A549 (cell line): ENCODE data around the gene CREBZF. TPM values are rescaled to one million over a fixed set of nuclear protein-coding genes. Genes with fewer than 3 reads are reported as not detected.

Source experiments
- ATAC-seq, 2 experiments: fragments of 200-7000 bp in 1 of 2; fragments of >200 bp in 1 of 2; cut with Nextera tagmentation in 1 of 2; cut with Tn5 transposase in 1 of 2; 3 replicates each; pipeline versions ENCODE4 v1.8.0 to v1.9.1; 2018 to 2020; ENCODE audit warnings: mild to moderate bottlenecking in 1 of 2, moderate library complexity in 1 of 2
- CTCF ChIA-PET: fragments of 300-600 bp; sonication (Branson Sonifier 250); formaldehyde crosslinking; extraction: SDS; loops from one replicate; lab custom pipeline; 2021; ENCODE audit warnings: antibody characterized with exemption, inconsistent platforms; lab: Yijun Ruan, JAX
- POLR2A ChIA-PET: fragments of 350-600 bp; formaldehyde crosslinking; extraction: SDS; loops from one replicate; lab custom pipeline; 2021; ENCODE audit warnings: antibody characterized with exemption, inconsistent platforms; lab: Yijun Ruan, JAX
- DNase-seq, 2 experiments: peaks; one replicate each; pipeline versions ENCODE4 v3.0.0 to v3.0.0-alpha.2; 2011 to 2016; ENCODE audit warnings: low read depth in 1 of 2, low spot score in 1 of 2
- FAIRE-seq: peaks from 2 replicates; lab custom pipeline; 2011; peaks lifted over from hg19 to GRCh38; lab: Jason Lieb, UNC
- H3K27ac ChIP-seq, 2 experiments: fragments of >200 bp; sonication (Bioruptor Twin); formaldehyde crosslinking; 3 replicates each; pipeline ENCODE4 v1.5.1; 2016 to 2017
- H3K4me1 ChIP-seq: fragments of >200 bp; sonication (Bioruptor Twin); formaldehyde crosslinking; 3 replicates; pipeline ENCODE4 v1.6.1; 2016
- H3K4me2 ChIP-seq: fragments of >200 bp; sonication (Bioruptor Twin); formaldehyde crosslinking; 3 replicates; pipeline ENCODE4 v1.6.1; 2016
- H3K4me3 ChIP-seq: fragments of >200 bp; sonication (Bioruptor Twin); formaldehyde crosslinking; 3 replicates; pipeline ENCODE4 v1.5.1; 2016
- H3K9me3 ChIP-seq: fragments of >200 bp; sonication (Bioruptor Twin); formaldehyde crosslinking; 3 replicates; pipeline ENCODE4 v1.6.1; 2016
- BHLHE40 ChIP-seq: IDR thresholded peaks from 2 replicates; pipeline ENCODE4 v1.6.1; 2012; ENCODE audit warnings: low read depth, low read length, inconsistent platforms
- CBX2 ChIP-seq: fragments of 200-600 bp; sonication (generic); IDR thresholded peaks from 2 replicates; pipeline ENCODE4 v1.6.1; 2016; ENCODE audit warnings: low read depth, mild to moderate bottlenecking, borderline replicate concordance
- CBX8 ChIP-seq: fragments of 200-600 bp; sonication (generic); IDR thresholded peaks from 2 replicates; pipeline ENCODE4 v1.6.1; 2016
- CTCF ChIP-seq: fragments of >200 bp; sonication (Bioruptor Twin); formaldehyde crosslinking; IDR thresholded peaks from 3 replicates; pipeline ENCODE4 v1.5.1; 2016
- EHMT2 ChIP-seq: fragments of 200-600 bp; sonication (generic); IDR thresholded peaks from 2 replicates; pipeline ENCODE4 v1.6.1; 2016; ENCODE audit warnings: antibody characterized with exemption, low read depth, mild to moderate bottlenecking, moderate library complexity
- ESRRA ChIP-seq: fragments of 150-350 bp; IDR thresholded peaks from 2 replicates; pipeline ENCODE4 v1.6.1; 2014; ENCODE audit warnings: mild to moderate bottlenecking, low read length, borderline replicate concordance
- HEYL ChIP-seq: fragments of 250-450 bp; sonication (Bioruptor Pico); IDR thresholded peaks from 2 replicates; pipeline ENCODE4 v1.8.0; 2021; ENCODE audit warnings: mild to moderate bottlenecking, moderate library complexity
- NR3C1 ChIP-seq: fragments of >200 bp; sonication (Bioruptor Twin); formaldehyde crosslinking; IDR thresholded peaks from 3 replicates; pipeline ENCODE4 v1.6.1; 2017
- PHF8 ChIP-seq: fragments of 200-600 bp; sonication (generic); IDR thresholded peaks from 2 replicates; pipeline ENCODE4 v1.6.1; 2016; ENCODE audit warnings: low read depth, mild to moderate bottlenecking, antibody characterized with exemption, moderate library complexity, borderline replicate concordance
- POLR2AphosphoS2 ChIP-seq: conservative IDR thresholded peaks from 2 replicates; pipeline ENCODE4 v1.6.1; 2012; ENCODE audit warnings: low read length, improper control_type of control experiment, inconsistent platforms
- RAD21 ChIP-seq, 2 experiments: fragments of >200 bp in 1 of 2; sonication (Bioruptor Twin) in 1 of 2; formaldehyde crosslinking in 1 of 2; IDR thresholded peaks in 1 of 2; conservative IDR thresholded peaks in 1 of 2; 2 replicates in 1 of 2; 3 replicates in 1 of 2; pipeline ENCODE4 v1.6.1; 2012 to 2018; ENCODE audit warnings: inconsistent platforms in 1 of 2
- RARB ChIP-seq: fragments of 250-450 bp; sonication (Bioruptor Pico); IDR thresholded peaks from 2 replicates; pipeline ENCODE4 v1.8.0; 2021; ENCODE audit warnings: mild to moderate bottlenecking, moderate library complexity
- RFX5 ChIP-seq: fragments of 450-650 bp; IDR thresholded peaks from 2 replicates; pipeline ENCODE4 v1.7.1; 2014; ENCODE audit warnings: antibody characterized with exemption, mild to moderate bottlenecking, moderate library complexity
- SMC3 ChIP-seq: fragments of >200 bp; sonication (Bioruptor Twin); formaldehyde crosslinking; IDR thresholded peaks from 3 replicates; pipeline ENCODE4 v1.6.1; 2018; ENCODE audit warnings: inconsistent platforms
- TFCP2L1 ChIP-seq: fragments of 250-450 bp; sonication (Bioruptor Pico); IDR thresholded peaks from 2 replicates; pipeline ENCODE4 v1.5.0; 2021; ENCODE audit warnings: mild to moderate bottlenecking
- TP53 ChIP-seq: fragments of 250-450 bp; sonication (Bioruptor Pico); IDR thresholded peaks from 2 replicates; pipeline ENCODE4 v1.5.0; 2021; ENCODE audit warnings: mild to moderate bottlenecking, moderate library complexity
- ZSCAN20 ChIP-seq: fragments of 250-450 bp; sonication (Bioruptor Pico); IDR thresholded peaks from 2 replicates; pipeline ENCODE4 v1.8.0; 2022; ENCODE audit warnings: mild to moderate bottlenecking, moderate library complexity
- WGBS: methylation state at CpG from one replicate; pipeline ENCODE4 v1.1.6; 2017; ENCODE audit errors: missing lambda C conversion rate; 5-methylcytosine and 5-hydroxymethylcytosine counted together
- polyA plus RNA-seq, 4 experiments: library from polyadenylated mRNA; depleted of rRNA in 3 of 4; stranded (reverse); fragments of >200 nt; fragmentation: RNase III in 1 of 4; extraction: RNeasy Plus Mini Kit Qiagen cat#74134 plus additional on column Dnase treatment in 1 of 4; gene quantifications; 2 replicates in 3 of 4; 3 replicates in 1 of 4; pipeline ENCODE4 v1.2.3, GENCODE V29; 2011 to 2017

CREBZF gene
- polyA plus RNA-seq, 2 of the 4 experiments (the other 2 are of a cell fraction) = 57.8 to 61.8 TPM

- WGBS = 58% methylated on average over 1 of the region's 1 CpG
- DNase-seq (no peak), ATAC-seq (no peak), FAIRE-seq (no peak)
- no peak for TF ChIP-seq ESRRA
- no peak for TF ChIP-seq HEYL (CRISPR knock-in tag)
- no peak for TF ChIP-seq POLR2AphosphoS2
- no peak for TF ChIP-seq TFCP2L1 (CRISPR knock-in tag)
- TF ChIP-seq TP53 (CRISPR knock-in tag) = no peak
- TF ChIP-seq CBX8 = no peak
- no peak for TF ChIP-seq PHF8
- TF ChIP-seq RFX5 = no peak
- TF ChIP-seq EHMT2 = no peak
- POLR2A ChIA-PET = no interaction called here
- Histone ChIP-seq H3K4me3 (no peak overlapping the region), H3K9me3 (no peaks in the 10 kb centered on the region), H3K4me1 (peaks cover 15% of the 10 kb centered on the region), H3K4me2 (no peak overlapping the region), H3K27ac (no peak overlapping the region)
- CTCF ChIA-PET = interaction anchor here (1.0 to 5.2 kb wide), 4 partner anchors 10 to 156 kb away, joined by 3 to 23 read pairs (median 4); partner anchors contain the start of gene CCDC83
Observed at GRCh38 chr11:85698195-85698594, 33.3 kb upstream of the CREBZF start.

GRCh38 chr11:85697747-85698146 lies 32.8 kb upstream of the CREBZF start:
- WGBS = 88% methylated on average over 2 of the region's 2 CpGs
- H3K4me1 ChIP-seq = peaks cover 15% of the 10 kb centered on the region
- H3K4me2 ChIP-seq = no peak overlapping the region
- H3K9me3 ChIP-seq = no peaks in the 10 kb centered on the region
- DNase-seq = no peak
- no peak overlapping the region for H3K4me3 ChIP-seq
- ATAC-seq = no peak
- no peak for FAIRE-seq
- CTCF ChIA-PET = interaction anchor here (0.6 to 5.2 kb wide), 5 partner anchors 11 to 157 kb away, joined by 3 to 23 read pairs (median 4); partner anchors contain the start of gene CCDC83
- H3K27ac ChIP-seq = no peak overlapping the region
- POLR2A ChIA-PET = no interaction called here
- TF ChIP-seq HEYL (CRISPR knock-in tag) = no peak
- no peak for TF ChIP-seq CBX2
- no peak for TF ChIP-seq BHLHE40

- POLR2A ChIA-PET = no interaction called here
- ATAC-seq = no peak
- no peak overlapping the region for H3K4me3 ChIP-seq
Observed at GRCh38 chr11:85695546-85695945, 30.6 kb upstream of the CREBZF start.

GRCh38 chr11:85694385-85694980 lies 29.6 kb upstream of the CREBZF start:
- POLR2A ChIA-PET = no interaction called here

More at GRCh38 chr11:85695546-85695945, 30.6 kb upstream of the CREBZF start:
- H3K4me2 ChIP-seq = no peak overlapping the region
- no peak for TF ChIP-seq ZSCAN20 (CRISPR knock-in tag)
- H3K9me3 ChIP-seq = no peaks in the 10 kb centered on the region
- peaks cover 15% of the 10 kb centered on the region for H3K4me1 ChIP-seq
- CTCF ChIA-PET = interaction anchor here (0.7 to 5.2 kb wide), 16 partner anchors 9 to 159 kb away, joined by 3 to 23 read pairs (median 4); partner anchors contain the start of genes CCDC83, CCDC89, CREBZF and TMEM126A
- FAIRE-seq (peak; percentile 13), DNase-seq (no peak)
- peak overlapping the region; percentile 28 to 34; a peak in 1 of 6 replicates for H3K27ac ChIP-seq

More at GRCh38 chr11:85694385-85694980, 29.6 kb upstream of the CREBZF start:
- WGBS = 100% methylated on average over 1 of the region's 1 CpG
- Histone ChIP-seq H3K4me2 (peak overlapping the region; percentile 25; the same call in 1 of the 3 replicates), H3K9me3 (no peaks in the 10 kb centered on the region), H3K4me3 (no peak overlapping the region), H3K27ac (peak overlapping the region in 1 of 2 experiments; percentile 34; a peak in 2 of 6 replicates), H3K4me1 (peaks cover 15% of the 10 kb centered on the region)
- ATAC-seq = peak; percentile 50 to 79; a peak in 5 of 6 replicates
- peak; percentile 93 for TF ChIP-seq SMC3
- no peak for TF ChIP-seq NR3C1
- peak; percentile 92 to 95 for TF ChIP-seq RAD21 (conservative IDR thresholded peaks at IDR 0.05 in 1 of 2, IDR thresholded peaks at IDR 0.05 in 1 of 2)
- TF ChIP-seq CTCF = peak; percentile 86
- TF ChIP-seq RARB = no peak
- CTCF ChIA-PET = interaction anchor here (0.6 to 5.2 kb wide), 19 partner anchors 9 to 235 kb away, joined by 3 to 25 read pairs (median 4); partner anchors contain the start of genes CCDC83, CCDC89 and TMEM126A
- FAIRE-seq = peak; percentile 13
- DNase-seq = peak; percentile 31 to 71
